PC-9 (cell line): ENCODE data around the gene DDX43. TPM values are rescaled to one million over a fixed set of nuclear protein-coding genes. Genes with fewer than 3 reads are reported as not detected.

Source experiments
- BruUV-seq: library from RNA; stranded (reverse); fragments of 400-500 nt; replicated peaks from 2 replicates; lab custom pipeline; 2021; lab: Mats Ljungman, UMichigan
- CTCF ChIA-PET: fragments of 300-600 bp; sonication (Branson Sonifier 250); formaldehyde crosslinking; loops from one replicate; lab custom pipeline; 2022; ENCODE audit warnings: antibody characterized with exemption; lab: Charles Lee
- POLR2A ChIA-PET: fragments of 300-600 bp; sonication (Branson Sonifier 250); formaldehyde crosslinking; loops from one replicate; lab custom pipeline; 2022; ENCODE audit warnings: antibody characterized with exemption; ENCODE audit not compliant: unreplicated experiment; lab: Charles Lee
- DNase-seq, 2 experiments: peaks; one replicate each; pipeline versions ENCODE4 v3.0.0 to v3.0.0-alpha.2; 2015 to 2022; ENCODE audit warnings: mixed read lengths in 1 of 2
- H2AFZ ChIP-seq: fragments of 200-600 bp; sonication (generic); 2 replicates; pipeline ENCODE4 v1.8.1; 2017; ENCODE audit warnings: antibody characterized with exemption
- H3F3A ChIP-seq: fragments of 200-600 bp; sonication (generic); 2 replicates; pipeline ENCODE4 v1.8.1; 2017; ENCODE audit warnings: antibody characterized with exemption, mild to moderate bottlenecking, low read depth; ENCODE audit not compliant: insufficient read depth
- H3K27ac ChIP-seq: fragments of 200-600 bp; sonication (generic); 2 replicates; pipeline ENCODE4 v1.6.1; 2016; ENCODE audit warnings: mixed run types
- H3K27me3 ChIP-seq: fragments of 200-600 bp; sonication (generic); 2 replicates; pipeline ENCODE4 v1.6.1; 2016; ENCODE audit warnings: low read depth, mixed run types; ENCODE audit not compliant: insufficient read depth
- H3K36me3 ChIP-seq: fragments of 200-600 bp; sonication (generic); 2 replicates; pipeline ENCODE4 v1.6.1; 2016; ENCODE audit warnings: low read depth, mixed run types
- H3K4me1 ChIP-seq: fragments of 200-600 bp; sonication (generic); replicated peaks from 2 replicates; pipeline ENCODE4 v1.6.1; 2016; ENCODE audit warnings: mixed run types; ENCODE audit not compliant: insufficient read depth
- H3K4me2 ChIP-seq: fragments of 200-600 bp; sonication (generic); 2 replicates; pipeline ENCODE4 v1.6.1; 2017; ENCODE audit warnings: mixed run types
- H3K4me3 ChIP-seq: fragments of 200-600 bp; sonication (generic); 2 replicates; pipeline ENCODE4 v1.6.1; 2016; ENCODE audit warnings: mixed run types
- H3K79me2 ChIP-seq: fragments of 200-600 bp; sonication (generic); 2 replicates; pipeline ENCODE4 v1.6.1; 2017; ENCODE audit warnings: low read depth, mixed run types
- H3K9me2 ChIP-seq: fragments of 200-600 bp; sonication (generic); 2 replicates; pipeline ENCODE4 v1.8.1; 2017; ENCODE audit warnings: mild to moderate bottlenecking; ENCODE audit not compliant: insufficient read depth
- H3K9me3 ChIP-seq: fragments of 200-600 bp; sonication (generic); 2 replicates; pipeline ENCODE4 v1.8.1; 2016; ENCODE audit warnings: low read depth; ENCODE audit not compliant: insufficient read depth
- H4K20me1 ChIP-seq: fragments of 200-600 bp; sonication (generic); 2 replicates; pipeline ENCODE4 v1.8.1; 2017; ENCODE audit not compliant: insufficient read depth
- EZH2 ChIP-seq: fragments of 200-600 bp; sonication (generic); IDR thresholded peaks from 2 replicates; pipeline ENCODE4 v1.8.0; 2017; ENCODE audit warnings: antibody characterized with exemption, low read depth
- intact Hi-C: fragments of 100-400 bp; cut with micrococcal nuclease; formaldehyde crosslinking; loops from one replicate; pipeline ENCODE4 v1.10.0; 2022; ENCODE audit not compliant: unreplicated experiment
- total RNA-seq: library from RNA; stranded (reverse); gene quantifications from 2 replicates; pipeline ENCODE4 v1.2.3, GENCODE V29; 2021
- TF ChIP-seq, protein P1 (sequence below): fragments of 200-600 bp; sonication (generic); conservative IDR thresholded peaks from 2 replicates; pipeline ENCODE4 v1.6.1; 2017; ENCODE audit warnings: mixed run types, antibody characterized with exemption, mild to moderate bottlenecking, moderate library complexity

The DDX43 gene
- total RNA-seq, 1 experiment from 2014 or later, result 5.0 TPM

DNA sequence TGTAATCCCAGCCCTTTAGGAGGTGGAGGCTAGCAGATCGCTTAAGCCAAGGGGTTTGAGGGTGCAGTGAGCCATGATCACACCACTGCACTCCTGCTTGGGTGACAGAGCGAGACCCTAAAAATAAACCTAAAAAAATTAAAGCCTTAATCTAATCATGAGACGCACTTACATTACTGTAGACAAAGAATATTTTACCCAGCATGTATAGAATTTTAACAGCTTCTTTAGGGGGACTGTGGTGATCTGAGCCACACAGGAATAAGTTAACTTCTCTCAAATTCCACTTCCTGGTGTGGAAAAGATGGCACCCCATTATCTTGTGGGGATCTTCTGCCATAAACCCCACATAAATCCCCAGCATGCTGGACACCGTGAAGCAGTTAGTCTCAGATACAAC is 22.6 kb upstream of the DDX43 start:
- H3K36me3 ChIP-seq, result no peaks in the 10 kb centered on the region
- no peaks in the 10 kb centered on the region for H3K4me1 ChIP-seq
- no peaks in the 10 kb centered on the region for H3K79me2 ChIP-seq
- DNase-seq, result no peak
- H3K9me3 ChIP-seq, result peaks cover 5% of the 10 kb centered on the region; the same call in 1 of the 2 replicates
- H3K27ac ChIP-seq, result no peak overlapping the region
- TF ChIP-seq, protein P1, sequence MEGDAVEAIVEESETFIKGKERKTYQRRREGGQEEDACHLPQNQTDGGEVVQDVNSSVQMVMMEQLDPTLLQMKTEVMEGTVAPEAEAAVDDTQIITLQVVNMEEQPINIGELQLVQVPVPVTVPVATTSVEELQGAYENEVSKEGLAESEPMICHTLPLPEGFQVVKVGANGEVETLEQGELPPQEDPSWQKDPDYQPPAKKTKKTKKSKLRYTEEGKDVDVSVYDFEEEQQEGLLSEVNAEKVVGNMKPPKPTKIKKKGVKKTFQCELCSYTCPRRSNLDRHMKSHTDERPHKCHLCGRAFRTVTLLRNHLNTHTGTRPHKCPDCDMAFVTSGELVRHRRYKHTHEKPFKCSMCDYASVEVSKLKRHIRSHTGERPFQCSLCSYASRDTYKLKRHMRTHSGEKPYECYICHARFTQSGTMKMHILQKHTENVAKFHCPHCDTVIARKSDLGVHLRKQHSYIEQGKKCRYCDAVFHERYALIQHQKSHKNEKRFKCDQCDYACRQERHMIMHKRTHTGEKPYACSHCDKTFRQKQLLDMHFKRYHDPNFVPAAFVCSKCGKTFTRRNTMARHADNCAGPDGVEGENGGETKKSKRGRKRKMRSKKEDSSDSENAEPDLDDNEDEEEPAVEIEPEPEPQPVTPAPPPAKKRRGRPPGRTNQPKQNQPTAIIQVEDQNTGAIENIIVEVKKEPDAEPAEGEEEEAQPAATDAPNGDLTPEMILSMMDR, result no peak
- no peak for TF ChIP-seq EZH2
- no peaks in the 10 kb centered on the region for H3F3A ChIP-seq
- H3K9me2 ChIP-seq, result no peaks in the 10 kb centered on the region
- no peak overlapping the region for H2AFZ ChIP-seq
- H3K4me3 ChIP-seq, result no peak overlapping the region
- no peak overlapping the region for H3K4me2 ChIP-seq
- POLR2A ChIA-PET, result no interaction called here
- intact Hi-C loops, result no loop called here
- BruUV-seq, result no TSS peak
- no peaks in the 10 kb centered on the region for H3K27me3 ChIP-seq
- no peaks in the 10 kb centered on the region for H4K20me1 ChIP-seq
- CTCF ChIA-PET, result interaction anchor here (0.5 kb wide), 1 partner anchor 30 kb away, joined by 3 read pairs; no protein-coding TSS in a partner anchor

DNA sequence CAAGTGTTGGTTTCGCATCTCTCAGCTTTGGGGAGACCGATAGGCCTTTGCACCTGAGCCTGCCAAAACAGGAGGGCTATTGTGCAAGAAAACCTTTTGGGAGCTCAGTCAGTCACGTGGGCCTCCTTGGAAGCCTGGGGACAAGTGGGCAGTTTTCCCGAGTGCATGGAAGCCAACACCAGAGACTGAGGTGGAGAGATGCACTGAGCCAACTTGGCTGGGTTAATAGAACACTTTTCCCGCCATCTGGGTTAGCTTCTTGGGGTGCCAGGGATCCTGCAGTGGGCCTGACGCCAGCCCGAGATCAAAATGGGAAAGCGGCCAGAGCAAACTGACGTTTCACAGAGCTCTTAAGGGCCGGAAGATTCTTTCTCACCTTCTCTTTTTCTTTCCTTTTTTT is 22.1 kb upstream of the DDX43 start:
- DNase-seq, result no peak
- intact Hi-C loops, result no loop called here
- H3K79me2 ChIP-seq, result no peaks in the 10 kb centered on the region
- H2AFZ ChIP-seq, result no peak overlapping the region
- no peak overlapping the region for H3K4me2 ChIP-seq
- no peak for TF ChIP-seq EZH2
- TF ChIP-seq, protein P1, result no peak
- H3K27me3 ChIP-seq, result no peaks in the 10 kb centered on the region
- H3K4me3 ChIP-seq, result no peak overlapping the region
- H3K9me2 ChIP-seq, result no peaks in the 10 kb centered on the region
- no peaks in the 10 kb centered on the region for H3F3A ChIP-seq
- no peaks in the 10 kb centered on the region for H3K36me3 ChIP-seq
- H3K9me3 ChIP-seq, result peaks cover 5% of the 10 kb centered on the region; the same call in 1 of the 2 replicates
- ChIA-PET CTCF (no interaction called here), POLR2A (no interaction called here)
- no TSS peak for BruUV-seq
- no peaks in the 10 kb centered on the region for H3K4me1 ChIP-seq
- H3K27ac ChIP-seq, result no peak overlapping the region
- no peaks in the 10 kb centered on the region for H4K20me1 ChIP-seq

DNA sequence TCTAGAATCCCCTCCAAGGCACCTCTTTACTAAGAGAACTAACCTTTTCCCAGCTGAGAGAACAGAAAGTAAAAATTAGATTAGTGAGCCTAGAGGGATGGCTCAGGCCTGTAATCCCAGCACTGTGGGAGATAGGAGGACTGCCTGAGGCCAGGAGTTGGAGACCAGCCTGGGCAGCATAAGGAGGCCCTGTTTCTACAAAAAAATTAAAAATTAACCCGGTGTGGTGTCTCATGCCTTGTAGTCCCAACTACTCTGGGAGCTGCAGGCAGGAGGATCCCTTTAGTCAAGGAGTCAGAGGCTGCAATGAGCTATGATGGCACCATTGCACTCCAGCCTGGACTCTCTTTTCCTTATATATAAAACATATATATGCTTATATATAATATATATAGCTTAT is 19.4 kb upstream of the DDX43 start:
- POLR2A ChIA-PET, result no interaction called here
- TF ChIP-seq, protein P1, result no peak
- Histone ChIP-seq H3K79me2 (no peaks in the 10 kb centered on the region), H3K36me3 (no peaks in the 10 kb centered on the region), H3K4me2 (no peak overlapping the region), H2AFZ (no peak overlapping the region), H3K9me3 (peaks cover 5% of the 10 kb centered on the region; the same call in 1 of the 2 replicates), H3F3A (no peaks in the 10 kb centered on the region), H3K4me3 (no peak overlapping the region), H3K27ac (no peak overlapping the region), H4K20me1 (no peaks in the 10 kb centered on the region), H3K9me2 (no peaks in the 10 kb centered on the region), H3K27me3 (no peaks in the 10 kb centered on the region), H3K4me1 (no peaks in the 10 kb centered on the region)
- no TSS peak for BruUV-seq
- CTCF ChIA-PET, result no interaction called here
- no peak for DNase-seq
- intact Hi-C loops, result no loop called here
